ENCODE results near the gene DUSP5.

DNA sequence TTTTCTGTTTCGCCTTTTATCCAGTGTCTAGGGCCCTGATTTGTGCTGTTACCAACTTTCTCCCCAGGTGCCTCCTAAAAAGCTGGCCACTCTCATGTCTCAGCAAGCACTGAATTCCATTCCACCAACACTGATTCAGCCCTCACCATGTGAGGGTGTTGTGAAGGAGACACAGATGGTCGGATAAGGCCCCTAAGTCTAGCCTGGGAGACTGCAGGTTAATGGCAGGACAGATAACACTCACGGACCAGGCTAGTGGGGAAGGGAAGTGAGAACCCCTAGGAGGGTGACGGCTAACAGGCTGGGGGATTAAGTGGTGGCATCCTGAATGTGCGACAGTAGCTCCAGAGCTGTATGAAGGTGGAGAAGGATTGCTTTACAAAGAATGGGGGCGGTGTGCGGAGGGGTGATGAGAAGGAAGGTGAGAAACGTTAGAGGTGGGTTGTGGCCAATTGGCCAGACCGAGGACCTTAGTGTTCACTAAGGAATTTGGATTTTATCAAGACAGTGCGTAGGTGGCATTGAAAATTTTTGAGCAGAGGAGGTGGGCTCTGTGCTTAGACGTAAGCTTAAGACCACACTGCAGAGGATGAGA is 3.8 kb upstream of the DUSP5 start:
- TF ChIP-seq POLR2AphosphoS5 (IDR thresholded peaks at IDR 0.05) (no peak), EP300 (IDR thresholded peaks at IDR 0.05; ENCODE audit: low read depth) (no peak), POLR2A (IDR thresholded peaks at IDR 0.05) (no peak)
- TF ChIP-seq, protein P1, sequence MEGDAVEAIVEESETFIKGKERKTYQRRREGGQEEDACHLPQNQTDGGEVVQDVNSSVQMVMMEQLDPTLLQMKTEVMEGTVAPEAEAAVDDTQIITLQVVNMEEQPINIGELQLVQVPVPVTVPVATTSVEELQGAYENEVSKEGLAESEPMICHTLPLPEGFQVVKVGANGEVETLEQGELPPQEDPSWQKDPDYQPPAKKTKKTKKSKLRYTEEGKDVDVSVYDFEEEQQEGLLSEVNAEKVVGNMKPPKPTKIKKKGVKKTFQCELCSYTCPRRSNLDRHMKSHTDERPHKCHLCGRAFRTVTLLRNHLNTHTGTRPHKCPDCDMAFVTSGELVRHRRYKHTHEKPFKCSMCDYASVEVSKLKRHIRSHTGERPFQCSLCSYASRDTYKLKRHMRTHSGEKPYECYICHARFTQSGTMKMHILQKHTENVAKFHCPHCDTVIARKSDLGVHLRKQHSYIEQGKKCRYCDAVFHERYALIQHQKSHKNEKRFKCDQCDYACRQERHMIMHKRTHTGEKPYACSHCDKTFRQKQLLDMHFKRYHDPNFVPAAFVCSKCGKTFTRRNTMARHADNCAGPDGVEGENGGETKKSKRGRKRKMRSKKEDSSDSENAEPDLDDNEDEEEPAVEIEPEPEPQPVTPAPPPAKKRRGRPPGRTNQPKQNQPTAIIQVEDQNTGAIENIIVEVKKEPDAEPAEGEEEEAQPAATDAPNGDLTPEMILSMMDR (IDR thresholded peaks at IDR 0.05) = no peak

Data from transverse colon (tissue), 4 donors.